ENCODE data around the gene TANGO2. TPM values are rescaled to one million over a fixed set of nuclear protein-coding genes. Genes with fewer than 3 reads are reported as not detected.

The TANGO2 gene
- total RNA-seq, 1 experiment from 2014 or later = 21.5 TPM

DNA sequence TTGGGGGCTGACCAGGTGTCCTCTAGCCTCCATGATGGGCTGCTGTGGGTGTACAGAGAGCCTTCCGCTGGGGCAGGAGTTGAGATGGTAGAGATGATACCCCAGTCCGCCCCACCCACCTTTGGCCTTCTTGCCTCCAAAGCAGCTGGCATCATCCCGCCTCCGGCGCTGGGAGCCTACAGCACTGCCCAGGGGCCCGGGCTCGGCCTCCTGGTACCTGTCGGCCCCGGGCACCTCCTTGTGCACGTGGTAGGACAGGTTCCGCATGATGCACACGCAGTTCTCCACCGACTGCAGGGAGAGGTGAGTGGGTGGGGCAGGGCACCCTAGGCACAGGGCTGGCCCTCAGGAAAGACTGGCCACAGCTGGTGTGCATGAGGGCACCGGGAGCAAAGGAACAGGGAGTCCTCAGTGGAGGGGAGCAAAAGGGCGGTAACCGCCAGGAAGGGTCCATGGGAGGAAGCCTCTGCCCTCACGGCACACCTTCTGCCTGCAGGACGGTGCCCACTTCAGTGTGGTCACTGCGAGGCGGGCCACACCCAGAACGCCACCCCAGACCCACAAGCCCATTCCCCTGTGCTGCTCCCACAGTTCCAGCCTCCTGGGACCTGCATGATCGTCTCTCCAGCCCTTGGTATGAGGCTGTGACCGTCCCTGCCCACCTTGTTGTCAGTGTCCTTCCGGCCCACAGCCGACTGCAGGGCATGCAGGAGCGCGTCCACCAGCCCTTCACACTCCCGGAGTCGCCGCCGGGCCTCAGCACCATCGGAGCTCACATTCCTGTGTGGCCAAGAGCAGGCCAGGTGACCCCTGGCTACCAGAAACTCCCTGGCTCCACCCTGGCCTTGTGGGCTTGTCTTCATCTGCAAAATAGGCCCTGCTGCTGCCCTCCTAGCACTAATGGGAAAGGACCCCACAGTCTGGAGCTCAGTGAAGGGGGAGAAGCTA, 43.3 kb upstream of the TANGO2 start:
- Histone ChIP-seq H3K4me3 (ENCODE audit: low read depth, low read length, poor library complexity, severe bottlenecking) (no peak overlapping the region), H3K4me1 (ENCODE audit: insufficient read depth, low read length, poor library complexity, severe bottlenecking) (peaks cover 16% of the 10 kb centered on the region), H3K9me3 (ENCODE audit: low read depth, low read length, poor library complexity, severe bottlenecking) (no peaks in the 10 kb centered on the region), H3K27ac (ENCODE audit: low read depth, low read length, poor library complexity, severe bottlenecking) (no peak overlapping the region), H3K27me3 (replicated peaks; ENCODE audit: insufficient read depth, low read depth, low read length, poor library complexity) (no peaks in the 10 kb centered on the region), H3K36me3 (ENCODE audit: insufficient read depth, low read length, poor library complexity, severe bottlenecking) (no peaks in the 10 kb centered on the region)
- CTCF ChIA-PET = no interaction called here
- no peak for DNase-seq (ENCODE audit: low spot score)
- intact Hi-C loops (cut with micrococcal nuclease; ENCODE audit: unreplicated experiment) = loop anchor here (10.0 kb wide), 2 partner anchors 107 to 317 kb away; partner anchors contain the start of gene DGCR8
- TF ChIP-seq, protein P1, sequence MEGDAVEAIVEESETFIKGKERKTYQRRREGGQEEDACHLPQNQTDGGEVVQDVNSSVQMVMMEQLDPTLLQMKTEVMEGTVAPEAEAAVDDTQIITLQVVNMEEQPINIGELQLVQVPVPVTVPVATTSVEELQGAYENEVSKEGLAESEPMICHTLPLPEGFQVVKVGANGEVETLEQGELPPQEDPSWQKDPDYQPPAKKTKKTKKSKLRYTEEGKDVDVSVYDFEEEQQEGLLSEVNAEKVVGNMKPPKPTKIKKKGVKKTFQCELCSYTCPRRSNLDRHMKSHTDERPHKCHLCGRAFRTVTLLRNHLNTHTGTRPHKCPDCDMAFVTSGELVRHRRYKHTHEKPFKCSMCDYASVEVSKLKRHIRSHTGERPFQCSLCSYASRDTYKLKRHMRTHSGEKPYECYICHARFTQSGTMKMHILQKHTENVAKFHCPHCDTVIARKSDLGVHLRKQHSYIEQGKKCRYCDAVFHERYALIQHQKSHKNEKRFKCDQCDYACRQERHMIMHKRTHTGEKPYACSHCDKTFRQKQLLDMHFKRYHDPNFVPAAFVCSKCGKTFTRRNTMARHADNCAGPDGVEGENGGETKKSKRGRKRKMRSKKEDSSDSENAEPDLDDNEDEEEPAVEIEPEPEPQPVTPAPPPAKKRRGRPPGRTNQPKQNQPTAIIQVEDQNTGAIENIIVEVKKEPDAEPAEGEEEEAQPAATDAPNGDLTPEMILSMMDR (conservative IDR thresholded peaks at IDR 0.05; ENCODE audit: low read depth, low read length) = no peak
- TF ChIP-seq EZH2 (IDR thresholded peaks at IDR 0.05; ENCODE audit: borderline replicate concordance, low read depth, low read length, poor library complexity, severe bottlenecking) = no peak
- POLR2A ChIA-PET (ENCODE audit: low non-redundant PET) = no interaction called here
- BruUV-seq (replicated peaks) = no TSS peak

GRCh38 chr22:19978748-19979147, 42.2 kb upstream of the TANGO2 start:
- no peaks in the 10 kb centered on the region for H3K9me3 ChIP-seq (ENCODE audit: low read depth, low read length, poor library complexity, severe bottlenecking)
- no peak for DNase-seq (ENCODE audit: low spot score)
- intact Hi-C loops (cut with micrococcal nuclease; ENCODE audit: unreplicated experiment) = loop anchor here (10.0 kb wide), 2 partner anchors 106 to 316 kb away; partner anchors contain the start of gene DGCR8
- no peaks in the 10 kb centered on the region for H3K36me3 ChIP-seq (ENCODE audit: insufficient read depth, low read length, poor library complexity, severe bottlenecking)
- no peak overlapping the region for H3K27ac ChIP-seq (ENCODE audit: low read depth, low read length, poor library complexity, severe bottlenecking)
- BruUV-seq (replicated peaks) = no TSS peak
- ChIA-PET CTCF (no interaction called here), POLR2A (ENCODE audit: low non-redundant PET) (no interaction called here)
- peaks cover 16% of the 10 kb centered on the region for H3K4me1 ChIP-seq (ENCODE audit: insufficient read depth, low read length, poor library complexity, severe bottlenecking)
- TF ChIP-seq EZH2 (IDR thresholded peaks at IDR 0.05; ENCODE audit: borderline replicate concordance, low read depth, low read length, poor library complexity, severe bottlenecking) = no peak
- TF ChIP-seq, protein P1 (conservative IDR thresholded peaks at IDR 0.05; ENCODE audit: low read depth, low read length) = no peak
- H3K27me3 ChIP-seq (replicated peaks; ENCODE audit: insufficient read depth, low read depth, low read length, poor library complexity) = no peaks in the 10 kb centered on the region
- H3K4me3 ChIP-seq (ENCODE audit: low read depth, low read length, poor library complexity, severe bottlenecking) = no peak overlapping the region

DNA sequence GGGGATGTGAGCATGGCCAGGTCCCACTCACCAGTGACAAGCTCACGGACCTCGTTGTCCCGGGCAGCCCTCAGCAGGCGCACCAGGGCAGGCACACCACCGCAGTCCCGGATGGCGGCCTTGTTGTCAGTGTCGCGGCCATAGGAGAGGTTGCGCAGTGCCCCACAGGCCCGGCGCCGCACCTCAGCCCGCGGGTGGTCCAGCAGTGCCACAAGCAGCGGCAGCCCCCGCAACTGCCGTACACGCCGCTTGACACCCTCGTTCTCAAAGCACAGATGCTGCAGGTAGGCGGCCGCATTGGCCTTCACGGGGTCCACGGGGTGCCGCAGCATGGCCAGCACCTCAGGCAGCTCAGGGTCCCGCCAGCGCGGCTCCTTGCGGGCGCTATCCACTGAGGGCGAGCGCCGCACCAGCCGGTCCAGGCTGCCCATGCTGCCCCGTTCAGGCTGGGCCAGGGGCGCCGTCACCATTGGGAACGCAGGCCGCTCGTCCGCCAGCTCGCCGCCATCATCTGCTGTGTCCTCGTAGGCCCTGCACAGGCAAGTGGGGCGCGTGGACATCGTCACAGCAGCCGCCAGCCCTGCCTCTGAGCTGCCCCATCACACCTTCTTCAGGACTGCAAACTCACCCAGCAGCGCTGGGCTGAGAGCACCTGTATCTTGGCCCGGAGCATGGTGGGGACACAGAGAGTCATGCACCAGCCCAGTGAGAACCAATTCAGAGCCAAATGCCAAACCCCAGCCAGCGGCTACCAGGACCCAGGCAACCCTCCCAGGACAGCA, 41.0 kb upstream of the TANGO2 start:
- ChIA-PET POLR2A (ENCODE audit: low non-redundant PET) (no interaction called here), CTCF (no interaction called here)
- Histone ChIP-seq H3K27ac (ENCODE audit: low read depth, low read length, poor library complexity, severe bottlenecking) (no peak overlapping the region), H3K27me3 (replicated peaks; ENCODE audit: insufficient read depth, low read depth, low read length, poor library complexity) (no peaks in the 10 kb centered on the region), H3K4me1 (ENCODE audit: insufficient read depth, low read length, poor library complexity, severe bottlenecking) (peaks cover 9% of the 10 kb centered on the region), H3K4me3 (ENCODE audit: low read depth, low read length, poor library complexity, severe bottlenecking) (no peak overlapping the region), H3K9me3 (ENCODE audit: low read depth, low read length, poor library complexity, severe bottlenecking) (no peaks in the 10 kb centered on the region), H3K36me3 (ENCODE audit: insufficient read depth, low read length, poor library complexity, severe bottlenecking) (no peaks in the 10 kb centered on the region)
- no peak for DNase-seq (ENCODE audit: low spot score)
- no TSS peak for BruUV-seq (replicated peaks)
- TF ChIP-seq EZH2 (IDR thresholded peaks at IDR 0.05; ENCODE audit: borderline replicate concordance, low read depth, low read length, poor library complexity, severe bottlenecking) = no peak
- TF ChIP-seq, protein P1 (conservative IDR thresholded peaks at IDR 0.05; ENCODE audit: low read depth, low read length) = no peak
- intact Hi-C loops (cut with micrococcal nuclease; ENCODE audit: unreplicated experiment) = loop anchor here (10.0 kb wide), 2 partner anchors 105 to 315 kb away; partner anchors contain the start of gene DGCR8

Data from A673 (cell line).